GM19468 (cell line): ENCODE data around the gene VPS18.

Source experiments
- ATAC-seq: cut with Tn5 transposase; IDR thresholded peaks from one replicate; pipeline ENCODE4 v1.9.1; 2021; ENCODE audit warnings: mild to moderate bottlenecking, moderate library complexity, moderate number of reproducible peaks; ENCODE audit not compliant: unreplicated experiment; ENCODE audit errors: extremely low read depth

Gene VPS18

DNA sequence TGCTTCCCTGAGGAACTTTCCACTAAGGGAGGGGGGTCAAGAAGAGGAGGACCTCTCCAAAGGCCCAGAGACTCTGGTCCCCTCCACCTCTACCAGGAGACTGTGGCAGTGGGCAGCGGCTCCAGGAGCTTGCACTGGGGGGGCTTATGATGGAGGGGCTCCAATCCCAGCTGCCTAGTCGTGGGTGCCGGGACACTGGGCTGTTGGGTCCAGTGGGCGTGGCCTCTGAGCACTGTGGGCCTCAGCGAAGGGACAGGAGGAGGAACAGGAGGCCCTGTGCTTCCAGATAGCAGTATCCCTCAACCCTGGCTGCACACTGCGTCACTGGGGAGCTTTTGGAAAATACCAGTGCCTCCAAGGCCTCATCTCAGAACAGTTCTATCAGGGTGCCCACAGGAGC is 21.4 kb downstream of the VPS18 start:
- ATAC-seq: no peak

DNA sequence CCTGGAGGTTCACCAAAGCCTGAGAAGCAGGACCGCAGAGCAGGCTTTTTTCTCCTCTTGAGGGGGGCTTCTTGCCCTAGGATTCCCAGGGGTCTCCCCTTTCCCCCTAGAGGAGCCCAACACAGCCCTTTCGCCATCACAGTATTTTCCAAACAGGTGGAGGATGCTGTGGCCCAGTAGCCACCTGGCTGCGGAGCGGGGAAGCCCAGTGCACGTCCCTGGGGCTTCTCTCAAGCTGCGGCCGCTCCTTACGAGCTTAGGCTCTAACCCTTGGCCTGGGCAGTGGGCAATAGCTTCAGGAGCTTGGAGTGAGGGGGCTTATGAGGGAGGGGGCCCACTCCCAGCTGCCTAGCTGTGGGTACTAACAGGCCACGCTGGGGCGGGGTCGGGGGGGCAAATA is 23.3 kb downstream of the VPS18 start:
- no peak for ATAC-seq

DNA sequence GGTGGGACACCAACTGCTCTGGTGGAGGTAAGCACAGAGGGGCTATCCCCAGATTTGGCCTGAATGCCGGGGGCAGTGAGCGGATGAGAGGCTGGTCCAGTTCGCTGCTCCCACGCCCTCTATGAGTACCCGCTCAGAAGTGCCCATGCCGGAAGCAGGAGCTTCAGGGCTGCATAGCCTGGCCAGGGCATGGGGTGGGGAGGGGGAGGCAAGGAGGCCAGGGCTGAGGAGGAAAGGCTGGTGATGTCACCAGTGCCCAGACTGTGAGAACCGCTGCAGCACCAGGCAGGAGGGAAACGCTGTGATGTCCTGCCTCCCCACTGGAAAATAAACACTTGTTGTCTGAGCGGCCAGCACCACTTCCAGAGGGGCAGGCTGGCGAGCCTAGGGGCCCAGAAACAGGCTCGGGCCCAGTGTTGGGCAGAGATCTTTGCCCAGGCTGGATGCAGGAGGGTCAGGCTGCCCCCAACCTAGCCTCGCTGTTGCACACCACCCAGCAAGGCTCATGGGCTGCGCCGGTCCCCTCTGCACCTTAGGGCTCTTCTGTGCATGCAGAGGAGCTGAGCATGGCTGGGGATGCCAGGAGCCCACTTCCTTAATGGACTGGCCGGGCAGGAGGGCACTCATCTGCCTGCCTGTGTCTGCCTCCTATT is 24.0 kb downstream of the VPS18 start:
- ATAC-seq: no peak

DNA sequence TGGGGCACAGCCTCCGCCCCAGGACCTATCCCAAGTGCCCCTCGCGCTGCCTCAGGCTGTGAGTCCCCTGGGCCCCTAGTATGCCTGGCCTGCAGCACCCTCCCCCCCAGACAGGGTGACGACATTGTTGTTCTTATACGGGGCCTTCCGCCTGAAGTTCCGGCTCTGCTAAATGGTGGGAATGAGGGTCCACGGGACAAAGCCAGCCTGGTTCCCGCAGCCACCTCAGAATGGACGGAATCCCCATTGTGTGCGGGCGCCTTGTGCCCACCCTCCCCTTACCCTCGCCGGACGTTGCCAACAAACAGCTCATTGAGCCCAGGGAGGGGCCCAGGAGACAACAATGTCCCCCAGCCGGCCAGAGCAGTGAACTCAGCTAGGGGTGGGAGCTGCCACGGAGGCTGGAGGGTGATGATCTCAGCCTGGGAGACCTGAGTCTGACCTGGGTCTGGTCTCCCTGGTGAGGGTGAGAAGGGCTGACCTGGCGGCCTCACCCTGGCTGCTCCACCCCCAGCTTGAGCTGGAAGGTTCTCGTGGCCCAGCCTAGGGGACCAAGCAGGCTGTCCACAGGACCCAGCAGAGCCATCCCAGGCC is 24.6 kb downstream of the VPS18 start:
- no peak for ATAC-seq

DNA sequence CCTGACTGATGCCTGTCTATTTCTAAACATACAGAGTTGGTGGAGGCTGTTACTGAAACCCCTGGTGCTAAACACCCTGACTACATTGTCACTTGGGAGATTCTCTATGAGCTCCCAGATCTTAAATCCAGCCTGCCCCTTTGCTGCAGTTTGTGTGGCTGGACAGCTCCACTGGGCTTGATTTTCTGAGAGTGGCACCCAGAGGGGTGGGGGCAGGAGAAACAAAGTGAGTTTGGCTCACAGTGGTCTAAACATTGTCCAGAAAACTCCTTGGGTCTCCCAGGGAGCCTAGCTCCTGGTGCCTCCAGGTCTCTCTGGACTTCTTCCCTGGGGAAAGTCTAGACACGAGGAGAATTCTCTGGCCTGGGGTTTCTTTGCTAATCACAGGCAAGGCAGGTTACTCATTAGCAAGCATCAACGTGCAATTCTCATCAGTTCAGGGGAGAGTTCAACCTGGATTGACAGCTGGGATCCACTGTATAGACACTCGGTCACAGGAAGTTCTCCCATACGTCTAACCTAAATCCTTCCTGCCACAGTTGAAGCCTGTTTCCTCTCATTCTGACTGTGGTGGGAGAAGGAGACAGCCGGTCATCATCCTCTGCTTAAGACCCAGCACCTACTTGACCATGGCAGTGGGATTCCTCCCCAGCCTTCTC is 27.8 kb downstream of the VPS18 start:
- no peak for ATAC-seq

DNA sequence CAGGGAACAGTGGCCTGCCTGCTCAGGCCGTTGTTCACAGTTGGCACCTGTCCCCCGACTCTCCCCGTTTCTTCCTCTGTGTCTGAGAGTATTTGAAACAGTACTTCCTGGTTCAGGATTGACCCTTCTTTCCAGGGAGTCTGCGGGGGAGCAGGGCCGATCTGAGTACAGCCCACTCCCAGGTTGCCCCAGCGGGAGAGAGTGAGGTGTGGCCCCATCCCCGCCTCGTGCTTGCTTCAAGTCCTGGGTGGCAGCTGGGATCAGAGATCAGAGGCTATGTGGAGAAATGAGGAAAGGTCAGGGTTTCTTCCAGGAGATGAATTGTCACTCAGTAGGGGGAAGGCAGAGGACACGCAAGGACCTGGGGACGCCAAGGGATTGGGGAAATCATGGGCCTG is 28.4 kb downstream of the VPS18 start:
- ATAC-seq: no peak

DNA sequence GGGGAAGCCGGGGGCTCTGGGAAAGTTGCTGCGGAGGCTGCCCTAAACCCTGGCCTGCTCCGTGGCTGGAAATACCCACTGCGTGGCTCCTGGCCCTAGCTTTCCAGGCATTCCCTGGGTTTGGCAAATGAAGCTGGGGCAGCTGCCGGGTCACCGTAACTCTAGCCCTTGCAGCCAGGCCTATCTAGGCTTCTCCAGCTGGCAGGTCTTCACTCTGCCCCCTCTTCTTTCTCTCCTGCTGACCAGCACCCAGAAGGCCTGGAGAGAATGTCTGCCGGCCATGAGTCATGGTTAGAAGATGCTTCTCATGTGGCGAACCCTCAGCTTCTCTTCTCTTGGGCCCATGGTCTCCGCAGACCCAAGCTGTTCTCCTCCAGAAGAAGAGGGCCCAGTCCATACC is 29.3 kb downstream of the VPS18 start:
- ATAC-seq: no peak

DNA sequence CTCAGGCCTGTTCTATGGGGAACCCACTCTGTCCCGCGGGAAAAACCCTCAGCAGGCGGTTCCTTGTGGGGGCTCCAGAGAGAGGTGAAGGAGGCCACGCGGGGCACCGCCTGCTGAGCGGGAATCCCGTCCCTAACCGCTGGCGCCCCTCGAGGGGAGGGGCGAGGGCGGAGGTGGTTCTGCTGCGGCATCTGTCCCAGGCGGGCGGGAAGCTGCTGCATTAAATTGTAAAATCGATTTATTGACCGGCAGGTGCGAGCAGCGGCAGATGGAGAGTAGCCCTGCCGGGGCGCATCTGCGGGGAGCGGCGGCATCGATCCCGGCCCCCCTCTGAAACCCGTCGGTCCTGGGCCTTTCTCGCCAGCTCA is 31.2 kb downstream of the VPS18 start:
- no peak for ATAC-seq

DNA sequence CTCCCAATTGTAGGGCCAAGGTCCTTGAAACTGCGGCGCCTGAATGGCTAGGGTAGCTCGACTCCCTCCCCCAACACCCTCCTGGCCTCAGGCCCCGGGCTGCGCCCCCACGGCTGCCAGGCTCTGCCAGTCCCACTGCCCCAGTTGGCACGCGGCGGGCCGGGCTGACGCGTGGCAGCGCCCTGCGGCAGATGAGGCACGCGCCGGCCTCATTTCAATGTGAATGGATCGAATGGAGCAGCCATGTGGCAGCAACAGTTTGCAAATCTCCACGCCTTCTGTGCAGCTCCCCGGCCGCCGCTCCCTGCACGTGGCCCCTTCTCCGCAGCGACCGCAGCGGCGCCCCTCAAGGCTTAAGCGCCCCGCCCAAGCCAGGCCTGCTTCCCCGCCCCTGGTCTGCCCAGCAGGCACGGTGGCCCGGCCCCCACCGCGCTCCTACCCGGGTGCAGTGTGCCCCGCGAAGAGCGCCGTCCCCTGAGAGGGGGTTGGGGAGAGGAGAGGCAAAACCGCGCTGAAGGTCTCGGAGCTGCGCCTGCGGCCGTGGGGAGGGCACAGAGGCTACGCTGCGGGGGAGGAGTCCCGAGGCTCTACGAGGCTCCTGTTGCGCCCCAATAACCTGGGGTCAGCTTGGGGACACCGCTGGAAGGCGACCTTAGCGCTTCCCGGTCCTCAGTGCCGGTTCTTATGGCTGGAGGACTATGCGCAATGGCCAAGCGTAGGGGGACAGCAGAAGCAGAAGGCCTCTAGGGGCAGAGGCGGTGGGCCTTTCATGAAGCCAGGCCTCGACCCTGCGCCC is 31.8 kb downstream of the VPS18 start:
- no peak for ATAC-seq

DNA sequence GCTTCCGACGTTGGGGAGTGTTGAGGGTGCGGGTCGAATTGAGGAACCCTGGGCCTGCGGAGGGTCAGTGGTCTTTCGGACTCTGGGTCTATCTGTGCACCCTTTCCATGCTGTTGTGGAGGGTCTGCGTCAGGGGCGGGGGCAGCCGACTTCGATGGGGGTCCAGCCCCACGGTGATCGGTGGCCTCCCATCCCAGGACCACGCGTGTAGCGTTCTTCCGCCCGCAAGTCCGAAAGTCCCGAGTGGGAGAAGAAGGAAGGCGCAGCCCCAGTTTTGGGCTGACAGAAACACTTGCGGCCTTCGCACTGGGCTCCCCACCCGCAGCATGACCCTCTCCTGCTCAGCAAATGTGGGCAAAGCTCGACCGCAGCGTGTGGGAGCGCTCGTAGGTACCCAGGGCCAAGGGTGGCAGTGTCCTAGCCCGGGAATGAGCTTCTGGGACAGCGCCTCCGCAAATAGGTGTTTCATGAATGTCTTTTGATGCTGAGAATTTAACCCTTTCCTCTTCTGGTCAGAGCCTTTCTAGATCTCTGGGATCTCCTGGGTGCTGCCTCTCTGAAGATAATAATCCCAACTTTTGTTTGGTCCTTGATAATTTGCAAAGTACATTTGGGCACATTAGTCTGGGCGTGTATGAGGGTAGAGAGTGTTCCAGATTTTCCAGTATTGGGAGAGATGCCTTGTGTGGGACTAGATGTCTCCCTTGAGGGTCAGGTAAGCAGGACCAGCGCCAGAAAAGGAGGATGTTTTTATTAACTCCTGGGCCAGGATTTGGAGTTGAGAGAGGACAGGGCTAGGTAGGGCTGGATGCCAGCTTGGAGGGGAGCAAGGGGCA is 32.6 kb downstream of the VPS18 start:
- ATAC-seq: no peak

DNA sequence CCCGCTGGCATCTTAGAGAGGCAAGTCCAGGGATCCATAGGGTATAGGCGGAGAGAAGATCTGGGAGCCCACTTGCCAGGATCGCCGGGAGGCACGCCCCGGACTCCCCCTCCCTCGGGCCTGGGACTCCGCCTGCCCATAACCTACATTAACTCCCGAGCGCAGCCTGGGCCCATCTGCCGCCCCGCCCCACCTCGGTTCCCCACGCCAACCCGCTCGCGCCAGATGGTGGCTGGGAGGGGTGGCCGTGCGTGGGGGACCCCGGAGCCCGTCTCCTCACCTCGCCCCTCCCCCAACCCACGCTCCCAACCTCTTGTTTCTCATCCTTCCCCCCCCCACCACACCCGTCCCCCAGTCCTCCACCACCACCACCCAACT is 33.2 kb downstream of the VPS18 start:
- no peak for ATAC-seq

DNA sequence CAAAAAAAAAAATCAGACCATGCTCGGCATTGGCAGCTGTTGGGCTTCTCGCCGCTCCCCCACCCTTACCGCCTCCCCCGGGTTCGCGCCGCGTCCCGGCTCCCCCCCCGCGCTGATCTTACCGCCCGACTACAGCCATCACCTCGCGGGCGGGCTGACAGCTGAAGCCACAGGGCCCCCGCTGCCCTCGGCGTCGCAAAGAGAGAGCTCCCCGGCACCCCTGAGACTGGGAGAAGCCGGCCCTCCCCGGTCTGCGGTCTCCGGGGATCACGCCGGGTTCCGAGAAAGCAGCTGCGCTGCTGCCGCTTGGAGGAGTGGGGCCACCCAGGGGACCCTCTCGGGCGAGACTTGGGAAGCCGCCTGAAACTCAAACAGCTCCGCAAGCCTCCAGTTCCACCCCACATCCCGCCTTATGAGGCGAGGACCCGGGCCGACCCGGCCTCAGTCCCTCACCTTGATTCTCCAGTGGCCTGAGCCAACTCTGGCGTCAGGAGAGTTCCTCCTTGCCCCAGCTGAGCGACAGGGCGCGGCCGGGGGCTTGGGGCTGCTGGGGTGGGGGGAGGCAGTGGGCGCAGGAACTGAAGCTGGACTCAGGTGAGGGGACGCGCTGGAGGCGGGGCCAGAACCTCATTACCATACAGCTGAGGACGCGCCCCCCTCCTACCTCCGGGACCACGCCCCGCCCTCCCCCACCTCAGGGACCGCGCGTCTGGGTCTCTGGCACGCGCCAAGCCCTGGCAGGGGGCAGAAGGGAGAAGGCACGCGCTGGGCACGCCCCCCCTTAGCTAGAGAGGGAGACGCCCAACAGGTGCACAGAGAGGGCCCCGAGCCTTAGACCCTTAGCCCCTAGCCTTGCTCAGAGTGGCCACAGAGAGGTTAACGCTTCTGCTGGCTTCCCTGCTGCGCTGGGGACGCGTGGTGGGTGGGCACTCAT is 33.9 kb downstream of the VPS18 start:
- no peak for ATAC-seq

DNA sequence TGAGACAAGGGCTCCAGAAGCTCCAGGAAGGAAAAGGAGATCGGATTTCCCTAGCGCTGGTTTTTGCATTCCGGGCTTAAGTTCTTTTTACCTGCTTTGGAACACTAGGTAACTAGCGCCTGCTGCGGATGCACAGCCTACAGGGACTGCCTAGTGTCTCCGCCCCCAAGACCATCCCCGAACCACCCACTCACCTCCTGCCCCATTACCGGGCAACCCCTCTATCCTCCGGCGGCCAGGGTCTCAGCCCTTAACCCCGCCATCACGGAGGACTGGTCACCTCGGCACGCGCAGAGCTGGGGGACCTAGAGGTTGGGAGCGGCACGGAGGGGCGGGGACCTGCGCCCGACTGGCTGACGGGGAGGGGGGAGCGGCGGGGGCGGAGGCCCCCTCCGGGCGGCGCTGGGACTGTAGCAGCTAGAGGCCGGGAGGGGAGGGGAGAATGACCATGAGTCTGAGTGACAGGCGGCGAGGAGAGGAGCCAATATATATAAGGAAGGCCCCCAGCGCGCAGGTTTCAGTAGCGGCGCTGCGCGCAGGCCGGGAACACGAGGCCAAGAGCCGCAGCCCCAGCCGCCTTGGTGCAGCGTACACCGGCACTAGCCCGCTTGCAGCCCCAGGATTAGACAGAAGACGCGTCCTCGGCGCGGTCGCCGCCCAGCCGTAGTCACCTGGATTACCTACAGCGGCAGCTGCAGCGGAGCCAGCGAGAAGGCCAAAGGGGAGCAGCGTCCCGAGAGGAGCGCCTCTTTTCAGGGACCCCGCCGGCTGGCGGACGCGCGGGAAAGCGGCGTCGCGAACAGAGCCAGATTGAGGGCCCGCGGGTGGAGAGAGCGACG is 34.8 kb downstream of the VPS18 start, which contains the start of gene DLL4:
TSS of gene DLL4 (plus strand) at position 520 of the 839 bp plus-strand sequence. CDS start 329 bp downstream, outside the sequence.
- ATAC-seq: no peak

DNA sequence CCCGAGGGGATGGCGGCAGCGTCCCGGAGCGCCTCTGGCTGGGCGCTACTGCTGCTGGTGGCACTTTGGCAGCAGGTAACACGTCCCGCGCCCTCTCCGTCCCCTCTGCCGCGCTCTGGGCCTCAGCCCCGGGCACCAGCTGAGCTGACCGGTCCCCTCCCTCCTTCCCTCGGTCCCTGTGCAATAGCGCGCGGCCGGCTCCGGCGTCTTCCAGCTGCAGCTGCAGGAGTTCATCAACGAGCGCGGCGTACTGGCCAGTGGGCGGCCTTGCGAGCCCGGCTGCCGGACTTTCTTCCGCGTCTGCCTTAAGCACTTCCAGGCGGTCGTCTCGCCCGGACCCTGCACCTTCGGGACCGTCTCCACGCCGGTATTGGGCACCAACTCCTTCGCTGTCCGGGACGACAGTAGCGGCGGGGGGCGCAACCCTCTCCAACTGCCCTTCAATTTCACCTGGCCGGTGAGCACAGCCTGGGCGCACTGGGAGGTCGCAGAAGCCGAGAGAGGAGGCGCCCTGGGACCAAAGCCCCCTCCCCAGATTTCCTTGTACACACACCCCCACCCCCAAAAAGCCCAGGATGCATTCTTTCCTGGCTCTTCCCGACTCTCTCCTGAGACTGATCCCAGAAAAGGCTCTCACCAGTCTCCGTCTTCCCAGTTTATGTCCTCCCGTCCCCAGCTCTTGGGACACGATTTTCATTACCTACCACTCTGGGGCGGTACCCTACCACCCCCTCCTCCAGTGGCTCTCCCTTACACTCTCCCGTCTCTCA is 35.6 kb downstream of the VPS18 start:
- no peak for ATAC-seq

DNA sequence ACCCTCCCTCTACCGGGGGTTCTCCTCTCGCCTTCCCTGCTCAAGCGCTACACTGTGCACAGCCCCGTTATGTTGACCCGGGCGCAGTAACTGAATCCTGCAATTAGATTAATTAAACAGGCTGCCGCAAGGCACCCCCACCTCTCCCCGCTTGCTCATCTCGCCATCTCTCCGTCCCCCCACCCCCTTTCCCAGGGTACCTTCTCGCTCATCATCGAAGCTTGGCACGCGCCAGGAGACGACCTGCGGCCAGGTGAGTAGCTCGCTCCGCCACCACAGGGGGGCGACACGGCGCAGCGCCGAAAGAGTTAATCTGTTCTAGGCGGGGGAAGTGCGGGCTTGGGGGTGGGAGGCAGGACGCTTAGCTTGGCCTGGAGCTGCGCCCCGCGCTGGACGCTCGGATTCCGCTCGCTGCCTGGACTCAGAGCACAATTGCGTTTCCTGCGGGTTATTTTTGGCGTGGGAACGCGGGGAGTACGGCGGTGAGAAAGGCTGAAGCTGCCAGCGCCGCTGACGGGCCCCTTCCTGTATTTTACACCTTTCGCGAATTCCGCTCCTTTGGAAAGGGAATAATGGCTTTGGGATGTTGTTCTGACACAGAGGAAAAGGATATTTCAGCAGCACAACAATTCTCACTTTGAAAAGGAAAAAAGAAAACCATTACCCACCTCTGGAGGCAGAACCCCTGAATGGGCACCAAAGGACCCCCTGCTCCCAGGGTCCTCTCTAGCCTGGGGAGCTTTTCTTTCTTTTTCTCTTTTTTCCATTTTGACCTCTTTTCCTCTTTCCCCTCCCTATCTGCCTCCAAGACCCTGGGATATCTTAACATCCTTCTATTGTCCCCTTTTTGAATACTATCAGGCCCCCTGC is 36.4 kb downstream of the VPS18 start:
- no peak for ATAC-seq

DNA sequence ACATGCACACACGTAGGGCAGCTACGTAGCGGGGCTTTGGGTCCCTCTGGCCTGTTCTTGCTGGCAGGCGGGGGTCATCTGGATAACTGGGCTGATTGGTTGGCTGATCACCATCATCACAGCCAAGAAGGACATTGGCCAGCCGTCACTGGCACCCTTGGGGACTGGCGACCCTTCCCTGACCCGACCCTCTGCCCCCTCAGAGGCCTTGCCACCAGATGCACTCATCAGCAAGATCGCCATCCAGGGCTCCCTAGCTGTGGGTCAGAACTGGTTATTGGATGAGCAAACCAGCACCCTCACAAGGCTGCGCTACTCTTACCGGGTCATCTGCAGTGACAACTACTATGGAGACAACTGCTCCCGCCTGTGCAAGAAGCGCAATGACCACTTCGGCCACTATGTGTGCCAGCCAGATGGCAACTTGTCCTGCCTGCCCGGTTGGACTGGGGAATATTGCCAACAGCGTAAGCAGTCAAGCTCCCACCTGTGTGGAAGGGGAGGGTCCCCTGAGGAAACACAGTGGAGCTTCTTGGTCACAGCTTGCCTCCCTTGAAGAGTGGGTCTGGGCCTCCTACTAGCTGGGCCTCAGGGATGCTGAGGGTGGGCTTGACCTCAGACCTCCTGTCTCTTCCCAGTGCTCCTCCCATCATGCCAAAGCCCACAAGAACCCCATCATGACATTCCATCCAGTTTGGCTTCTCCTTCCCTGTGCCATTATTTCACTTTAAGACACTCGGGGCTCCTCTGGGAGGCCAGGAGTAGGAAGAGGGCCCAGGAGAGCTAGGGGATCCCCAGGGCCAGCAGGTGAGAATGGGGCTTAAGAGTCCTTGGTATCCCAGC is 37.3 kb downstream of the VPS18 start:
- ATAC-seq: no peak
